GM13977 (cell line): ENCODE measurements around the gene EHD1.

Experiments
- DNase-seq: peaks from one replicate; pipeline ENCODE4 v3.0.0; 2012; ENCODE audit warnings: low spot score
- in situ Hi-C: fragments of 300-500 bp; cut with MboI; formaldehyde crosslinking; loops from one replicate; pipeline ENCODE4 v1.12.0; 2022; ENCODE audit warnings: low sequenced_read_pairs, low pct_unique_long_range_greater_than_20kb, mixed read lengths, inconsistent platforms; ENCODE audit not compliant: unreplicated experiment
- TF ChIP-seq, protein P1 (sequence below): IDR thresholded peaks from 2 replicates; pipeline ENCODE4 v1.5.1; 2012; ENCODE audit warnings: mild to moderate bottlenecking, control low read depth; ENCODE audit not compliant: insufficient read depth; ENCODE audit errors: extremely low read depth, missing control alignments

Gene EHD1

DNA sequence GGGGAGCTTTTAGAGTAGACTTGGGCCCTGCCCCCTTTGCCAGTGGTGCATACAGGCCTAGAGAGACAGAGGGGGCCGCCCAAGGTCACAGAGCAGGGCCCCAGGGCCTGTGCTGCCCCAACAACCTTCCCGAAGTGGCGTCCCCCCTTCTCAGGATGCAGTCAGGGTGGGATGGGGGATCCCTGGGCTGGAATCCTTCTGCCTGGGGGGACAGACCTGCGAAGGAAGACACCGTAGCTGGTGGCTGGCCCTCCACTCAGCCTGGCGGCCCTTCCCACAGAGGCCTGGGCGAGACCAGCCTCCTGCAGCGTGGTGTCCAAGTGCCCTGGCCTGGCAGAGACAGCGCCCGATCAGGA, 14.4 kb upstream of the EHD1 start:
- in situ Hi-C loops: loop anchor here (5.0 kb wide), 1 partner anchor 46 kb away; no protein-coding TSS in a partner anchor
- no peak for DNase-seq
- TF ChIP-seq, protein P1, sequence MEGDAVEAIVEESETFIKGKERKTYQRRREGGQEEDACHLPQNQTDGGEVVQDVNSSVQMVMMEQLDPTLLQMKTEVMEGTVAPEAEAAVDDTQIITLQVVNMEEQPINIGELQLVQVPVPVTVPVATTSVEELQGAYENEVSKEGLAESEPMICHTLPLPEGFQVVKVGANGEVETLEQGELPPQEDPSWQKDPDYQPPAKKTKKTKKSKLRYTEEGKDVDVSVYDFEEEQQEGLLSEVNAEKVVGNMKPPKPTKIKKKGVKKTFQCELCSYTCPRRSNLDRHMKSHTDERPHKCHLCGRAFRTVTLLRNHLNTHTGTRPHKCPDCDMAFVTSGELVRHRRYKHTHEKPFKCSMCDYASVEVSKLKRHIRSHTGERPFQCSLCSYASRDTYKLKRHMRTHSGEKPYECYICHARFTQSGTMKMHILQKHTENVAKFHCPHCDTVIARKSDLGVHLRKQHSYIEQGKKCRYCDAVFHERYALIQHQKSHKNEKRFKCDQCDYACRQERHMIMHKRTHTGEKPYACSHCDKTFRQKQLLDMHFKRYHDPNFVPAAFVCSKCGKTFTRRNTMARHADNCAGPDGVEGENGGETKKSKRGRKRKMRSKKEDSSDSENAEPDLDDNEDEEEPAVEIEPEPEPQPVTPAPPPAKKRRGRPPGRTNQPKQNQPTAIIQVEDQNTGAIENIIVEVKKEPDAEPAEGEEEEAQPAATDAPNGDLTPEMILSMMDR: no peak

DNA sequence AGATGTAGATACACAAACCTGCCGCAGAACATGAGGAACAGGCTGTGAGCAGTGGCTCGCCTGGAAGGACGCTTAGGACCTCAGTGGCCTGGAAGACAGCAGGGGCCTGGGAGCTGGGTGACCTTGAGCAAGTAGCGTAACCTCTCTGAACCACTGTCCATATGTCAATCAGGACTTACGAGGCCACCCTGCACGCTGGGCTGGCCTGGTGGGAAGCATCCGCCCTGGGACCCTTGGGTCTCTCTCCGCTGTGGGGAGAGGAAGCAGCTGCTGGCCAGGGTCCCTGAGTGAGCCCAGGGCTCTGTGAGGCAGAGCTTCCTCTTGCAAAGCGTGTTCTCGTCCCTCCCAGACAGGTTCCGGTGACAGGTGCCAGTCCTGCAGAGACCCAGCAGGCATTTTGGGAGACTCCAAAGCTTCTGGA, 14.0 kb upstream of the EHD1 start:
- no peak for DNase-seq
- TF ChIP-seq, protein P1: no peak
- in situ Hi-C loops: loop anchor here (5.0 kb wide), 1 partner anchor 45 kb away; no protein-coding TSS in a partner anchor

DNA sequence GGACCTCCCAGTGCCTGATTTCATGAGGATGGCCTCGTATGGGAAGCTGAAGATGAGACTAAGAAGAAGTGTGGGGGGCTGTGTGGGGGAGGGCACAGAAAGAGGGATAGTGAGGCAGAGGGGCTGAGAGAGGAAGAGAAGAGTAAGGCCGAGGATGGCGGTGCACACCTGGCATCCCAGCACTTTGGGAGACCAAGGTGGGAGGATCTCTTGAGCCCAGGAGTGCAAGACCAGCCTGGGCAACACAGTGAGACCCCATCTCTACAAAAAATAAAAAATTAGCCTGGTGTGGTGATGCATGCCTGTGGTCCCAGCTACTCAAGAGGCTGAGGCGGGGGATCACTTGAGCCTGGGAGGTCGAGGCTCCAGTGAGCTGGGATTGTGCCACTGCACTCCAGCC, 13.5 kb upstream of the EHD1 start:
- TF ChIP-seq, protein P1: no peak
- DNase-seq: no peak
- in situ Hi-C loops: loop anchor here (5.0 kb wide), 1 partner anchor 45 kb away; no protein-coding TSS in a partner anchor

DNA sequence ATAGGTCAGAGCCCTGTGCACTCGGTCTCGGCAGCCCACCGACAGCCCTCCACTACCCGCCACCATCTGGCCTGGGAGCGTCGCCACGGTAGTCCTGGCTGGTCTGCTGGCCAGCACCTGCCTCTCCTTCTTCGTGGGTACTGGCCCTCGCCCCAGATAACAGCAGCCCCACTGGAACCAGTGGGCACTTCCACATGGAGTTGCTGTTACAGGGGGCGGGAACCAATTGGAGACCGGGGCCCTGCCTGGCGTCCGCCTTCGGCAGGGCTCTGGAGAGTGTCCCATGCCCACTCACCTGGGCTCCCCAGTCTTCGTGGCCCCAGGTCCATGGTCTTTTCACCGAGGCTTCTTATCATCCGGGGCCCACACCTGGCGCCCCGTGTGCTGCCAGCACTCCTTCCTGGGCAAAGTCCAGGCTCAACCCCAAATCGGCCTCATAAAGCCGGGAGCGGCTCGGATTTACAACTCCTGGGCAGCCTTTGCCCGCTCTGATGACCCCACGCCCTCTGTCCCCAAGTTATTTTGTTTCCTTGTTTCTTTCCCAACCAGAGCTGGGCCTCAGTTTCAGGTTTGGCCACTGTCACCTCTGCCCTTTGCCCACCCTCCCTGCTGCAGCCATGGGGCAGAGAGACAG, 12.9 kb upstream of the EHD1 start:
- TF ChIP-seq, protein P1: no peak
- in situ Hi-C loops: loop anchor here (5.0 kb wide), 1 partner anchor 44 kb away; no protein-coding TSS in a partner anchor
- DNase-seq: no peak

DNA sequence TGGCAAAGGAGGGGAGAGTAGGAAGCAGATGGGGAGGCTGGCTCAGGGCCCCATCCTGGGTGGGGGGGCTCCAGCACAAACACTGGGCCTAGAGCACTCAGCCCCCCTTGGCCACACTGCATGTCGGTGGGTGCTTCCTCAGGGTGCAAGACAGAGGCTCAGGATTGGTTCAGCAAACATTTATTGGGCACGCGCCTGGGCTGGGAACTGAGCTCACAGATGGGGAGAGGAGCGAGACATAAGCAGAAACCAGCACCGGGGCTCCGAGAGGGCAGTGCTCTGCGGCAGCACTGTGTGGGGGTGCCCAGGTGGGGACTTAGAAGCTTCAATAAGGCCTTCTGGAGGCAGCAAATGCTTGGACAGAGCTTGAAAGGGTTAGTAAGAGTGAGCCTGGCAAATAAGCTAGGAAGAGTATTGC, 12.1 kb upstream of the EHD1 start:
- in situ Hi-C loops: loop anchor here (5.0 kb wide), 1 partner anchor 43 kb away; no protein-coding TSS in a partner anchor
- TF ChIP-seq, protein P1: no peak
- DNase-seq: no peak

GRCh38 chr11:64888729-64889511, 10.5 kb upstream of the EHD1 start:
- TF ChIP-seq, protein P1: no peak
- no peak for DNase-seq
- in situ Hi-C loops: no loop called here
